HG02970 (cell line): ENCODE results near the gene CCDC138.

ENCODE experiments used
- ATAC-seq: cut with Tn5 transposase; IDR thresholded peaks from one replicate; pipeline ENCODE4 v1.9.1; 2021; ENCODE audit warnings: mild to moderate bottlenecking, moderate library complexity, moderate number of reproducible peaks; ENCODE audit not compliant: unreplicated experiment, low FRiP score

The CCDC138 gene

DNA sequence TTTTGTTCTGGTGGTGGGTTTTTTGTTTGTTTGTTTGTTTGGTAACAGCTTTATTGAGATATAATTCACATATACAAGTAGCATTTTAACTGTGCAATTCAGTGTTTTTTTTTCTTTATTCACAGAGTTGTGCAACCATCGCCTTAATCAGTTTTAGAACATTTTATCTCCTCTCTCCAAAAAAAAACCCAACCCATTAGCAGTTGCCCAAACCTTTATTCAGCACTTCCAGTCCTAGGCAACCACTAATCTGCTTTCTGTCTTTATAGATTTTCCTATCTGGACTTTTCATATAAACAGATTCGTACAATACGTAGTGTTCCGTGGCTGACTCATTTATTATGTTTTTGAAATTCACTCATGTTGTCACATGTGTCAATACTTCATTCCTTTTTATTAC lies 38.7 kb downstream of the CCDC138 start:
- ATAC-seq, result no peak

DNA sequence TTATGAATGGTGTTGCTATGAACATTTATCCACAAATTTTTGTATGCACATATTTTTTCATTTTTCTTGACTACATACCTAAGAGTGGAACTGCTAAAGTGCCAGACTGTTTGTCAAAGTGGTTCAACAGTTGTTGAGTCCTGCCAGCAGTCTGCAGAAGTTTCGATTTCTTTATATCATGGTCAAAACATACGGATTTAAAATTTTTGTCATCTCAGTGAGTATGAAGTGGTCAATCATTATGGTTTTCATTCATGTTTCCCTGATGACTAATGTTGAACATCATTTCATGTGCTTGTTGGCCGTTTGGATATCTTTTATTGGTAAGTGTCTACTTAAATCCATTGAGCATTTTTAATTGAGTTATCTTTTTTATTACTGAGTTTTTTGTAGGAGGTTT lies 39.2 kb downstream of the CCDC138 start:
- no peak for ATAC-seq

DNA sequence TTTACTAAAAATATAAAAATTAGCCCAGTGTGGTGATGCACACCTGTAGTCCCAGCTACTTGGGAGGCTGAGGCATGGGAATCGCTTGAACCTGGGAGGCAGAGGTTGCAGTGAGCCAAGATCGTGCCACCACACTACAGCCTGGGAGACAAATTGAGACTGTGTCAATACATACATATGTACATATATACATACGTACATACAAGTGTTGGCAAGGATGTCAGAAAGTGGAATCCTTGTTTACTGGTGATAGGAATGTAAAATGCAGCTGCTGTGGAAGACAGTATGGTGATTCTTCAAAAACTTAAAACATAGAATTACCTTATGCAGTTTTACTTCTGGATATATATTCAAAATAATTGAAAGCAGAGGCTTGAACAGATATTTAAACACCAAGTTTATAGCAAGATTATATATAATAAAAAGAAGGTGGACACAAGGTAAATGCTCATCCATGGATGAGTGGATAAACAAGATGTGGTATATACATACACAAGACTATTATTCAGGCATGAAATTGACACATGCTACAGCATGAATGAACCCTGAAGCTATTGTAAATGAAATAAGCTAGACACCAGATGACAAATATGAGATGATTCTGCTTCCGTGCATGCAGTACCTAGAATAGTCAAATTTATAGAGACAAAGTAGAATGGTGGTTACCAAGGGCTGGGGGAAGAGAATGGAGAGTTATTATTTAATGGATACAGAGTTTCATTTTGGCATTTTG lies 43.2 kb downstream of the CCDC138 start:
- no peak for ATAC-seq

DNA sequence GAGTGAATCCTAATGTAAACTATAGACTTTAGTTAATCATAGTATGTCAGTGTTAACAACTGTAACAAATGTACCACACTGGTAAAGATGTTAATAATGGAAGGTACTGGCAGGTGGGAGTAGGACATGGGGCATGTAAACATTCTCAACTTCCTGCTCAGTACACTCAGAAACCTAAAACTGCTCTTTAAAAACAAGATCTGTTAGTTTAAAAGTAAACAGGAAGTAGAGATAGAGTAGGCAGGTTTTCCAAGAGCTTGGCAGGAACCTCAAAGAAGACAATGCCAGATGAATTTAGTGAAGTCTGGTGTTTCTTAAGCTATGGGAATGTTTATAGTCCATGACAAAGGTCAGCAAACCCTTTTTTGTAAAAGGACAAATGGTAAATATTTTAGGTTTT lies 46.6 kb downstream of the CCDC138 start:
- no peak for ATAC-seq

DNA sequence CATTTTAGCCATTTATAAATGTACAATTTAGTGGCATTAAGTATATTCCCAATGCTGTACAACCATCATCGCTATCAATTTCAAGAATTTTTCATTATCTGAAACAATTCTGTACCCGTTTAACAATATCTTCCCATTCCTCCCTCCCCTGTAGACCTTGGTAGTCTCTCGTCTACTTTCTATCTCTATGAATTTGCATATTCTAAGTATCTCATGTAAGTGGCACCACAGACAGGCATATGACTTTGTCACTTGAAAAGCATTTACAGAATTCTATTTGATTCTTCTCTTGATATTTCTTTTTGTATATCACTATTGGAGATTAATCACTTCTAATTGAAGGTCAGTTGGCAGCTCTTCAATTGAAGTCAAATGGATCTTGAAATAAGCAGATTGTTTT lies 48.0 kb downstream of the CCDC138 start:
- no peak for ATAC-seq

DNA sequence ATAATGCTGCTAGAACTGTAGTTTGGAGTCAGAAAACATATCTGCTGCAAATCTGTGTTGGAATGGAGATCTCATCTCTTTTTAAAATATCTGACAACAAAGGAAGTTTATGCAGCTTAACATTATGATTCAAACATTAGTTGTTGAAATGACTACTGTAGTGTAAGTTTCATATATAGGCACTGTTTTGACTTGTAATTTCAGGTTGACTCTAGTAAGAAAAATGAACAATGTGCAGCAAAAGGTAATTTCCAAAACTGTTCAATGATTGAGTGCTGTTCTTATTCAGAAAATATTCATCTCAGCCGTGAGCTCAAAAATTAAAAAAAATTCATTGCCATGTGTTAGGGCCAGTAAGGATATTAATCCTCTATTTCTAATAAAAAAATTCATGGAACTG lies 48.5 kb downstream of the CCDC138 start:
- no peak for ATAC-seq

DNA sequence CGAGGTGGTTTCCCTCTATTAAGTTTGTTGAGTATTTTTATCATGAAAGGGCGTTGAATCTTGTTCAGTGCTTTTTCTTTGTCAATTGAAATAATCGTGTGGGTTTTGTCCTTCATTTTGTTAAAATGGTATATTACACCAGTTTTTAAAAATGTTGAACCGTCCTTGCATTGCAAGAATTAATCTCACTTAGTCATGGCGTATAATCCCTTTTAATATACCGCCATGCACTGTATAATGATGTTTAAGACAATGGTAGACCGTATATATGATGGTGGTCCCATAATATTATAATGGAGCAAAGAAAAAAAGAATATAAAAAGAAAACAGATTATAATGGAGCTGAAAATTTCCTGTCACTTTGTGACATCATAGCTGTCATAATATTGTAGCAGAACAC lies 50.6 kb downstream of the CCDC138 start:
- ATAC-seq, result no peak

DNA sequence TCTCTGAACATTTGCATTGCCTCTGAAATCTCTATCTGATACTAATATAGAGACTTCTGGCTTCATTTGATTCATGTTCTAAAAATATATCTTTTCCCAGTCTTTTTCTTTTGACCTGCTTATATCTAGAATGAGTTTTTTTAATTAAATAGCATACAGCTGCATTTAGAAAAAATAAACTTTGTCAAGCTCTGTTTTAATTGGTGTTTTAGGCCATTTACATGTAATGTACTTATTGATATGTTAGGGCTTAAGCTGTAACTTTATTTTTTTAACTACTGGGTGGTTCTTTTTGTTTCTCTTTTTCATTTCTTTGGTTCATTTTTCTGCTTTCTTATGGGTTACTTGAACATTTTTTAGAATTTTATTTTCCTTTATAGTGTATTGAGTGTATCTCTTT lies 54.9 kb downstream of the CCDC138 start:
- ATAC-seq, result no peak

DNA sequence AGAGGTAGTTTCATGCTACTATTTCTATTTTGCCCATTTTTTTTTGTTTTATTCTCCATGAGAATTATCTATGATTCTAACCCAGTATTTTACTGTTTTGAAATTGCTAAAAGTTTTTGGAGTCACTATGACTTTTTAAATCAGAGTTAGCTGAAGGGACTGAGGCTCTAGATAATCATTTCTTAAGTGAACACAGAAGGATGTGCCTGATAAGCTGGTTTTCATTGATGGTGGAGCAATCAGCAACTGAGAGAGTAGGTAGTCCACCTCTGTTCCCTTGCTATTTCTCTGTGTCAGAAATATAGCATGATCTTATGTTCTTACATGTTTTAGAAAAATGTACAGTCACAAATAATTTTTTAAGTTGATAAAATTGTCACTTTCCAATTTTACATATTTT lies 59.4 kb downstream of the CCDC138 start:
- ATAC-seq, result no peak

DNA sequence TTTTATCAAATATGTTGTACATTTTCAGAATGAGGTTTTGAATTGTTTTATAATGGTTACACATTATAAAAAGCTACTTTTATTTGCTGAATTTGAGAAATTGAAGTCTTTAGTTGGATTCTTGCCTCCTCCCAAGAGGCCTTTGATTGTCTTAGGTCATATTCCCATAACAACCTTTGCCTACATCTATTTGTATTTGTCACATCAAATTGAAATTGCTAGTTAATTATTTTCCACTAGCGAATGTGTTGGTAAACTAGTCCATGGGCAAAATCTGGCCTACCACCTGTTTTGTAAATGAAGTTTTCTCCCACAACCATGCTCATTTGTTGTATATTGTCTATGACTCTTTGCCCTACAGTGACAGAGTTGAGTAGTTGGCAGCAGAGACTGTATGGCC lies 60.4 kb downstream of the CCDC138 start:
- ATAC-seq, result no peak

DNA sequence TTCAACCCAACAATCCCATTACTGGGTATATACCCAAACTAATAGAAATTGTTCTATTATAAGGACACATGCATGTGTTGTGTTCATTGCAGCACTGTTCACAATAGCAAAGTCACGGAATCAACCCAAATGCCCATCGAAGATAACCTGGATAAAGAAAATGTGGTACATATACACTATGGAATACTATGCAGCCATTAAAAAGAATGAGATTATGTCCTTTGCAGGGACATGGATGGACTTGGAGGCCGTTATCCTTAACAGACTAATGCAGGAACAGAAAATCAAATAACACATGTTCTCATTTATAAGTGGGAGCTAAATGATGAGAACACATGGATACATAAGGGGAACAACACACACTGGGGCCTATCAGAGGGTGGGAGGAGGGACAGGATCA lies 65.8 kb downstream of the CCDC138 start:
- no peak for ATAC-seq

DNA sequence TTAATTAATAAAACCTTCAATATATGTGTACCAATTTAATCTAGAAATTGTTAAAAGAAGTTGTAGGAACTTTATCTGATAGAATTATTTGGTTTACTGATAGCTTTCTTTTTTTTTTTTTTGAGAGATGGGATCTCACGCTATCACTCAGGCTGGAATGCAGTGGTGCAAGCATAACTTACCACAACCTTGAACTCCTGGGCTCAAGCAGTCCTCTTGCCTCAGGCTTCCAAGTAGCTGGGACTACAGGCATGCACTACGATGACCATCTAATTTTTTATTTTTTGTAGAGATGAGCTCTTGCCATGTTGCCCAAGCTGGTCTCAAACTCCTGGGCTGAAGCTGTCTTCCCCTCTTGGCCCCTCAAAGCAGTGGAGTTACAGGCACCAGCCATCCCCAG lies 66.8 kb downstream of the CCDC138 start:
- no peak for ATAC-seq

DNA sequence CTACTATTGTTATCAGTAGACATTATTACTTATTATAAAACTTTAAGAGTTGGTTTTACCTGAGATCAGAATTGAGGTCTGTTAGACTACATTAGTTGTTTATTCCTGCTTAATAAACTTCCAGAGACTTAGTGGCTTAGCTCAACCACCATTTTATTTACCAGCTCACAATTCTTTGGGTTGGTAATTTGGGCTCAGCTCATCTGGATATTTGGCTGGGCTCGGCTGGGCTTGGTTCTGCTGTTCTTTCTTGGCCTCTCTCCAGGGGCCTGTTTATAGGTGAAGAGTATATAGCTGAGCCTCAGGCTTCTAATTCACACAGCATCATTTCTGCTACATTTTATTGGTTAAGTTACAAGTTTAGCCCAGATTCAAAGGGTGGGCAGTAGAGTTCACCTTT lies 67.9 kb downstream of the CCDC138 start:
- ATAC-seq, result no peak

DNA sequence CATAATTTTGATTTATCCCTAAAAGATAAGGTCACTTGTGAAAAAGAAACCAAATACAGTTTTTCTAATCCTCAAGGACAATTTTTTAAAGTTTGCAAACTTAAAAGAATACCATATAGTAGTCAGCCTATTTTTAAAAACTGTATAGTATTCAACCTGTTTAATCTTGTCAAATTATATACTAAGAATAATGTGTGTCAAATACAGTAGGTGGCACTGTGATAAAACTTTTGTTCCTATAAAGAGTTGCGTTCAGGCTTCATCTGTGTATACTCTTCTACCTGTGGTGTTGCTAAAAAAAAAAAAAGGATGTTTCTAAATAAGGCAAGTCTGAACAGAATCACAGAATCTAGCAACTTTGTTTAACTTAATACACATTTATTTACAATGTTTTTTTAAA lies 68.6 kb downstream of the CCDC138 start:
- ATAC-seq, result no peak

DNA sequence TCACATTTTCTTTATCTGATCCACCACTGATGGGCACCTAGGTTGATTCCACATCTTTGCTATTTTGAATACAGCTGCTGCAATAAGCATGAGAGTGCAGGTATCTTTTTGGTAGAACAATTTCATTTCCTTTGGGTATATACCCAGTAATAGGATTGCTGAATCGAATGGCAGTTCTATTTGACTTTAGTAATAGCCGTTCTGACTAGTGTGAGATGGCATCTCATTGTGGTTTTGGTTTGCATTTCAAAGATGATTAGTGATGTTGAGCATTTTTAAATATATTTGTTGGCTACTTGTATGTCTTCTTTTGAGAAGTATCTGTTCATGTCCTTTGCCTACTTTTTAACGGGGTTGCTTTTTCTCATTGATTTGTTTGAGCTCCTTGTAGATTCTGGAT lies 72.3 kb downstream of the CCDC138 start:
- no peak for ATAC-seq

DNA sequence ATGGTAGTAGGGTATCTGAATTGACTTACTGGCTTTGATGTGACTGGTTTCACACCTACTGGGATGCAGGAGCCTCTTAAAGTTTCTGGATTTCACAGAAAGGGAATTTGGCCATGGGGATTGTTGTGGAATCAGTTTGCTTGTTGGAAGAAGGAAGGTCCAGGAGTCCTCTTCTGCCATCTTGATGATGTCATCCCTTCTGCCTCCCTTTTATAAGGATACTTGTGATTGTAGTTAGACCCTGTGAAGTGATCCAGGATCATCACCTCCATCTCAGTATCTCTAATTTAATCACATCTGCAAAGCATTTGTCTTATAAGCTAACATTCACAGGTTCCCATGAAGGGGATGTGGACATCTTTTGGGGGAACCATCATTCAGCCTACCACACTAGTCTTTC lies 79.5 kb downstream of the CCDC138 start:
- no peak for ATAC-seq

DNA sequence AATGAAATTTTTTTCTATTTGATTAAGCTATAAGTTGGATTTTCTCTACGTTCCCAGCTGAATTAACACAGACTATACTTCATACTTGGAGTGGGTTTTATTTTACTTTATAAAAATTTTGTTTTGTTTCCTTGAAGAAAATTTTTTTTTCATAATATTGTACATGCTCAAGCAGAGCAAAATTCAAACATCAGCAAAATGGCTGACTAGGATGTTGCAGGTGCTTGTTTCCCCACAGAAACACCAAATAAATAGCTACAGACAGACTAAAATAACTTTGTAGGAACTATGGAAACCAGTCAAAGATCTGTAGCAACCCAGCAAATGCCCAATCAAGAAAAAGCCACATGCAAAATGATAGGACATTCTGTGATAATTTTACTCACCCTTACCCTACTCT lies 82.3 kb downstream of the CCDC138 start:
- ATAC-seq, result no peak

DNA sequence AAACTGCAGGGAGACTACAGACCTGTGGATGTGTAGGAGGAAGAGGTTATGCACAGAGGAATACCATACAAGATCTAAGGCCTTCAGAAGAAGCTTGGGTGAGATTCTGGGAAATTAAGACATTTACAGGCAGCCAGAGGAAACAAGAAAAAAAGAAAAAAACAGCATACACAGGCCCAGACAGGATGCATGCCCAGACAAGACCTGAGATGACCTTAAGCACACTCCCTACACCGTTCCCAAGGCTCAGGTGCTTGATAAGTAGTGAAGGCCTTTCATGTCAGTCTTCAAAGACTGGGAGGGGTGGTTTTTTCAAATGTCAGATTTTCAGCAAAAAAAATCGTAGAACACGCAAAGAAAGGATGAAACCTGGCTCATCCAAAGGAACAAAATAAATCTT lies 83.0 kb downstream of the CCDC138 start:
- no peak for ATAC-seq

DNA sequence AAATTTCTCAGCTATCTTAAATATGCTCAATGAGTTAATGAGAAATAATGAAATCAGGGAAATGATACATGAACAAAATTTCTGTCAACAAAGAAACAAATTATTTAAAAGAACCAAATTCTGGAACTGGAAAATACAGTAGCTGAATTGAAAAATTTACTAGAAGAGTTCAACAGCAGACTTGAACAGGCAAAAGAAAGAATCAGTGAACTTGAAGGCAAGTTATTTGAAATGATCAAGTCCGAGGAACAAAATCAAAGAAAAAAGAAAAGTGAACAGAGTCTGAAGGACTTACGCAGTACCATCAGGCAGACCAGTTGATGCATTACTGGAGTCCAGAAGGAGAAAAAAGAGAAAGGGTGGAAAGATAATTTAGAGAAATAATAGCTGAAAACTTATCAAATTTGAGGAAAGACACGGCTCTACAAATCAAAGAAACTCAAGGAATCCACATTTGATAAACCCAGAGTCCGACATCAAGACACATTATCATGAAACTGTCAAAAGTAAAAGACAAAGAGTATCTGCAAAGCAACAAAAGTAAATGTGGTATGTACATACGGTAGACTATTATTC lies 83.6 kb downstream of the CCDC138 start:
- ATAC-seq, result no peak

DNA sequence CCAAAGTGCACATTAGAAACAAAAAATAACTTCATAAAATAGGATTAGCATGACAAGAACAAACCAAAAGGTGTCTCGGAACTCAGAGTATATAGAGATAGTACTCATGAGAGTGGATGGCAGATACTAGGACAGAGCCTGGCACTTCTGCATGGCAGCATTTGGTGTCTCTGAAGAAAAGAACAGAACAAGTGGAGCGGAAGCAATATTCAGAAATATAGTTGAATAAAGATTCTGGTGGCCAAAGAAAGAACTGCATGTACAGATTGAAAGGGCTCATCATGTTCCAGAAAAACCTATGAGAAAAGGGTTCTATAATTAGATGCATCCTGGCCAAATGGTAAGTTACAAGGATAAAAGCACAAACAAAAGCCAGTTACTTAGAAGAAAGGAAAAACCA lies 90.9 kb downstream of the CCDC138 start:
- ATAC-seq, result no peak

DNA sequence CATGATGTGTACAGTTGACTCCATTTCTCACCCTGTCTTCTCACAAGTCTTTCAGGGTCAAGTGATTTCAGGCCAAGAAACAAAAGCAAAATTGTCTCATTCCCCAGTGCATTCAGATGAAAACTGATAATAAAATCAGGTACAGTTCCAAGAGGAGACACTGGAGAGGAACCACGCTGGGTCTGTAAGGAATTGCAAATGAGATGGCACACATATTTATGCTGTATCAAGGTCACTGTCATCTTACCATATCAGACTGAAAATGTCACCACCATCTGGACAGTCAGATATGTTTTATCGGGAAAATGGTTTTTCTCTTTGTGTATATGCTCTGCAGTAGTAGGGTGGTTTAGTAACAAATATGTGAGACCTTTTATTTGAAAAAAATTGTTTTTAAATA lies 91.7 kb downstream of the CCDC138 start:
- no peak for ATAC-seq

DNA sequence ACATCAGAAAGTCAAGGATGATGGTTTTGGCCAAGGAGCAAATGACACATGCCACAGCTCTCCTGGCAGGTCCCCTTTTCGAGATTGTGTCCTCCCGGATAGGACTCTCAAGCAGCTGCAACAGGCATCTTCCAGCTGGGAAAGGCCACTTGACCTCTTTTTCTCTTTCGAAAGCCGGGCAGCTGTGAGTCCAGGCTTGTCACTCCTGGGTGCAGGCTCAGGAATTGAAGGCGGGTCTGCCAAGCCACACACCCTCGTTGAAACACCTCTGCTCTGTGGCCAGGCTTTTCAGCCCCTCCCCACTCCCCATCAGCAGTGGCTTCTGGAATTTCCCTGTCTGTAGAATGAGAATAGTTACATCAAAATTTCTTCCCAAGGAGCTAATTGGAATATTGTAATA lies 98.0 kb downstream of the CCDC138 start:
- no peak for ATAC-seq

DNA sequence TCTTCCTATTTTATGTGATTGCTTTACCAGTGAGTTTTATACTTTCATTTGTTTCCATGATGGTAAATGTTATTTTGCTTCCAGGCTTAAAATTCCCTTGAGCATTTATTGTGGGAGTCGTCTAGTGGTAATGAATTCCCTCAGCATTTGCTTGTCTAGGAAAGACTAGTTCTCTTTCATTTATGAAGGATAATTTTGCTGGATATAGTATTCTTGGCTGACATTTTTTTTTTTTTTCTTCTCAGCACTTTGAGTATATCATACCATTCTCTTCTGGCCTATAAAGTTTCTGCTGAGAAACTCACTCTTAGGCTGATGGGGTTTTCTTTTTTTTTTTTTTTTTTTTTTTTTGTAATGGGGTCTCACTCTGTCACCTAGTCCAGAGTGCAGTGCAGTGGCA lies 103.3 kb downstream of the CCDC138 start:
- no peak for ATAC-seq
